Measurements from ENCODE around the gene C6orf47.

Gene C6orf47

DNA sequence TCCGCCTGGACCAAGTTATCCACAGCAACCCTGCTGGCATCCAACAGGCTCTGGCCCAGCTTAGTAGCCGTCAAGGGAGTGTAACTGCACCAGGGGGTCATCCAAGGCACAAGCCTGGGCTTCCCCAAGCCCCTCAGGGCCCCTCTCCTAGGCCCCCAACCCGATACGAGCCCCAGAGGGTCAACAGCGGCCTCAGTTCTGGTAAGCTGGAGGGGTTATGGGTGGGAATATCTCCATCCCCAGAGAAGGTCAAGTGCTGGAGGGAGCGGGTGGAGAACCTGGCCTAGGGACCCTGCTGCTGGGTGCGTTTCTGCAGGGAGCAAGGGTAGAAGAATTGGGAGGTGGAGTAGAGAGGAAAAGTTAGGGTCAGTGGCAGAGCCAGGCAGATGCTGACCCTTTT, 27.1 kb downstream of the C6orf47 start:
- DNase-seq (ENCODE audit: low read depth): no peak
- no peak overlapping the region for H3K4me3 ChIP-seq (ENCODE audit: low read length)
- TF ChIP-seq CTCF (IDR thresholded peaks at IDR 0.05; ENCODE audit: insufficient read depth, low read depth, low read length, missing control alignments): no peak

DNA sequence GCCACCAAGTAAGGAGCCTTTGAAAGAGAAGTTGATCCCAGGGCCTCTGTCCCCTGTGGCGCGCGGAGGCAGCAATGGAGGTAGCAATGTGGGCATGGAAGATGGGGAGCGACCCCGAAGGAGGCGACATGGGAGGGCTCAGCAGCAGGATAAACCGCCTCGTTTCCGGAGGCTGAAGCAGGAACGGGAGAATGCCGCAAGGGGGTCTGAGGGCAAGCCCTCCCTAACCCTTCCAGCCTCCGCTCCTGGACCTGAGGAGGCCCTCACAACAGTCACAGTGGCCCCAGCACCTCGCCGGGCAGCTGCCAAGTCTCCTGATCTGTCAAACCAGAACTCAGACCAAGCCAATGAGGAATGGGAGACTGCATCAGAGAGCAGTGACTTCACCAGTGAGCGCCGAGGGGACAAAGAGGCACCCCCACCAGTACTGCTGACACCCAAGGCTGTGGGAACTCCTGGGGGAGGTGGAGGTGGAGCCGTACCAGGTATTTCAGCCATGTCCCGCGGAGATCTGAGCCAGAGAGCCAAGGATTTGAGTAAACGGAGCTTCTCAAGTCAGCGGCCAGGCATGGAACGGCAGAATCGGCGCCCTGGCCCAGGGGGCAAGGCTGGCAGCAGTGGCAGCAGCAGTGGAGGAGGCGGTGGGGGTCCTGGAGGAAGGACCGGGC, 28.2 kb downstream of the C6orf47 start:
- H3K4me3 ChIP-seq (ENCODE audit: low read length): no peak overlapping the region
- no peak for TF ChIP-seq CTCF (IDR thresholded peaks at IDR 0.05; ENCODE audit: insufficient read depth, low read depth, low read length, missing control alignments)
- DNase-seq (ENCODE audit: low read depth): no peak

DNA sequence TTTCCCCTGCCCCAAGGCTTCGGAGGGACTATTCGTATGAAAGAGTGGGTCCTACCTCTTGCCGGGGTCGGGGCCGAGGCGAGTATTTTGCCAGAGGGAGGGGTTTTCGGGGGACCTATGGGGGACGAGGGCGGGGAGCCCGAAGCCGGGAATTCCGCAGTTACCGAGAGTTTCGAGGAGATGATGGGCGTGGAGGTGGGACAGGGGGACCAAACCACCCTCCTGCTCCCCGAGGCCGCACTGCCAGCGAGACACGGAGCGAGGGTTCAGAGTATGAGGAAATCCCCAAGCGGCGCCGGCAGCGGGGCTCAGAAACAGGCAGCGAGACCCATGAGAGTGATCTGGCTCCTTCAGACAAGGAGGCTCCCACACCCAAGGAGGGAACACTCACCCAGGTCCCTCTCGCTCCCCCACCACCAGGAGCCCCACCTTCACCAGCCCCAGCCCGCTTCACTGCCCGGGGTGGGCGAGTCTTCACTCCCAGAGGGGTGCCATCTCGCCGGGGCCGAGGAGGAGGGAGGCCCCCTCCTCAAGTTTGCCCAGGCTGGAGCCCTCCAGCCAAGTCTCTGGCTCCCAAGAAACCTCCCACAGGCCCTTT, 28.8 kb downstream of the C6orf47 start:
- H3K4me3 ChIP-seq (ENCODE audit: low read length): no peak overlapping the region
- TF ChIP-seq CTCF (IDR thresholded peaks at IDR 0.05; ENCODE audit: insufficient read depth, low read depth, low read length, missing control alignments): no peak
- DNase-seq (ENCODE audit: low read depth): no peak

DNA sequence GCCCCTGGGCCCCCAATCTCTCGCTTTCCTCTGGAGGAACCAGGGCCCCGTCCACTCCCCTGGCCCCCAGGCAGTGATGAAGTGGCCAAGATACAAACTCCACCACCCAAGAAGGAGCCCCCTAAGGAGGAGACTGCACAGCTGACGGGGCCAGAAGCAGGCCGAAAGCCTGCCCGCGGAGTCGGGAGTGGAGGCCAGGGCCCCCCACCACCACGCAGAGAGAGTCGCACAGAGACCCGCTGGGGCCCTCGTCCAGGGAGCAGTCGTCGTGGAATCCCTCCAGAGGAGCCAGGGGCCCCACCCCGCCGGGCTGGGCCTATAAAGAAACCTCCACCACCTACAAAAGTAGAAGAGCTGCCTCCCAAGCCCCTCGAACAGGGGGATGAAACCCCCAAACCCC, 29.4 kb downstream of the C6orf47 start:
- TF ChIP-seq CTCF (IDR thresholded peaks at IDR 0.05; ENCODE audit: insufficient read depth, low read depth, low read length, missing control alignments): no peak
- no peak overlapping the region for H3K4me3 ChIP-seq (ENCODE audit: low read length)
- no peak for DNase-seq (ENCODE audit: low read depth)

DNA sequence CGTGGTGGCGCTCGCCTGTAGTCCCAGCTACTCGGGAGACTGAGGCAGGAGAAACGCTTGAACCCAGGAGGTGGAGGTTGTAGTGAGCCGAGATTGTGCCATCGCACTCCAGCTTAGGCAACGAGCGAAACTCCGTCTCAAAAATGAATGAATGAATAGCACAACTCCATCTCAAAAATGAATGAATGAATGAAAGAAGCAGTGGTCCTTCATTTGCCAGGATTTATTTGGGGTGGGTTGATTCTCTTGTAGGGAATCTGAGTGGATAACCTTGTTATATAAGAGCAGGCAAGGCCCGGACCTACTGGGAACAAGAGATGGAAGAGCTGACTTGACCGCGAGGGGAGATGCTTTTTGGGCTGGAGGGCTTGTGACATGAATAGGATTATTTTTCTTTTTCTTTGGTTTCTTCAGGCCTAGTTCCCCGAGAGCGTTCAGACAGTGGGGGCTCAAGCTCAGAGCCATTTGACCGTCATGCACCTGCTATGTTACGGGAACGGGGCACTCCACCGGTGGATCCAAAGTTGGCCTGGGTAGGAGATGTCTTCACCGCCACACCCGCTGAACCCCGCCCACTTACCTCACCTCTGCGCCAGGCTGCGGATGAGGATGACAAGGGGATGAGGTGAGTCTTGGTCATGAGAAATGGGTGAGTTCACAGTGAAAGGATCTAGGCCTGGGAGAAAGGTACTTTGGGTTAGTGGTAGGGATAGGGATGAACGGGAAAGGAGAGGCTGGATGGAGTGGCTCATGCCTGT, 30.2 kb downstream of the C6orf47 start:
- TF ChIP-seq CTCF (IDR thresholded peaks at IDR 0.05; ENCODE audit: insufficient read depth, low read depth, low read length, missing control alignments): no peak
- DNase-seq (ENCODE audit: low read depth): peak; percentile 33

DNA sequence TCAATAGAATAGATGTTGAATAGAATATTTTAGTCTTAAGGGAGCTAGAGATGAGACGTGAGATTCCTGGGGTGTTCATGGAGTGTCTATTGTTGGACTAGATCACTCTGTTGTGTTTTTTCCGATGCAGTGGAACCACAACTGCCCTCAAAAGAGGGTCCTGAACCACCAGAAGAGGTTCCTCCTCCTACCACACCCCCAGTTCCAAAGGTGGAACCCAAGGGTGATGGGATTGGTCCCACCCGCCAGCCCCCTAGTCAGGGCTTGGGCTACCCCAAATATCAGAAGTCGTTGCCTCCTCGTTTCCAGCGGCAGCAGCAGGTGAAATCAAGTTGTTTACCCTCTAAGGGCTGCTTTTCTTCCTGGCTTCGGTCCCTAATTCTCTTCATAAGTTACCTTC, 31.6 kb downstream of the C6orf47 start:
- no peak for TF ChIP-seq CTCF (IDR thresholded peaks at IDR 0.05; ENCODE audit: insufficient read depth, low read depth, low read length, missing control alignments)
- no peak for DNase-seq (ENCODE audit: low read depth)
- H3K4me3 ChIP-seq (ENCODE audit: low read length): no peak overlapping the region

More for the DNA sequence above, 30.2 kb downstream of the C6orf47 start:
- H3K4me3 ChIP-seq (ENCODE audit: low read length): no peak overlapping the region
